ENCODE results near the gene L3MBTL2. TPM values are rescaled to one million over a fixed set of nuclear protein-coding genes. Genes with fewer than 3 reads are reported as not detected.
A peak's percentile ranks its signal among the peaks of the same experiment; 100 is the strongest.

L3MBTL2 gene
- total and polyA plus RNA-seq, 2 of the 13 experiments (the other 11 are each of a cell fraction or from before 2014, with no cell fraction given): 13.8 to 33.7 TPM

GRCh38 chr22:41234815-41235695 is 29.9 kb downstream of the L3MBTL2 start (continued):
- peak; percentile 47; the same call in 1 of the 2 replicates for TF ChIP-seq BCL6 (CRISPR knock-in tag; IDR thresholded peaks at IDR 0.05)
- TF ChIP-seq ZIK1 (CRISPR knock-in tag; IDR thresholded peaks at IDR 0.05; ENCODE audit: borderline replicate concordance, low read depth): peak; percentile 52; the same call in 1 of the 2 replicates
- TF ChIP-seq NR2F1 (CRISPR knock-in tag; IDR thresholded peaks at IDR 0.05): peak; percentile 10 to 86; a peak in 3 of 4 replicates
- TF ChIP-seq ZFY (CRISPR knock-in tag; IDR thresholded peaks at IDR 0.05): peak; percentile 51
- TF ChIP-seq ZBTB7B (CRISPR knock-in tag; IDR thresholded peaks at IDR 0.05): peak; percentile 79; the same call in 1 of the 2 replicates
- TF ChIP-seq PRDM10 (CRISPR knock-in tag; IDR thresholded peaks at IDR 0.05; ENCODE audit: low read depth): 0 out of 2 replicates have a peak, but pooled peaks have one; percentile 32
- TF ChIP-seq ZNF253 (CRISPR knock-in tag; IDR thresholded peaks at IDR 0.05; ENCODE audit: borderline replicate concordance): no peak
- peak; percentile 65; the same call in 1 of the 2 replicates for TF ChIP-seq RFXAP (CRISPR knock-in tag; IDR thresholded peaks at IDR 0.05; ENCODE audit: borderline replicate concordance)
- TF ChIP-seq MYPOP (CRISPR knock-in tag; IDR thresholded peaks at IDR 0.05): 0 out of 2 replicates have a peak, but pooled peaks have one; percentile 31
- TF ChIP-seq ZNF644 (CRISPR knock-in tag; IDR thresholded peaks at IDR 0.05; ENCODE audit: low read depth): peak; percentile 75
- TF ChIP-seq SRY (CRISPR knock-in tag; IDR thresholded peaks at IDR 0.05): no peak
- TF ChIP-seq TBX3 (IDR thresholded peaks at IDR 0.05; ENCODE audit: borderline replicate concordance): 0 out of 2 replicates have a peak, but pooled peaks have one; percentile 19
- TF ChIP-seq FOXA3 (CRISPR knock-in tag; IDR thresholded peaks at IDR 0.05): peak; percentile 37; the same call in 1 of the 2 replicates
- TF ChIP-seq SP5 (CRISPR knock-in tag; IDR thresholded peaks at IDR 0.05; ENCODE audit: borderline replicate concordance, low read depth): peak; percentile 71; the same call in 1 of the 2 replicates
- peak; percentile 88 for TF ChIP-seq ZNF687 (CRISPR knock-in tag; IDR thresholded peaks at IDR 0.05)
- TF ChIP-seq POGK (CRISPR knock-in tag; conservative IDR thresholded peaks at IDR 0.05): 0 out of 2 replicates have a peak, but pooled peaks have one; percentile 49
